ENCODE measurements around the gene RAD51AP1.

Gene RAD51AP1

GRCh38 chr12:4540170-4540569 lies 1.5 kb downstream of the RAD51AP1 start:
- no peak for TF ChIP-seq CEBPB (IDR thresholded peaks at IDR 0.05)
- TF ChIP-seq MAX (IDR thresholded peaks at IDR 0.05) = no peak
- TF ChIP-seq NFIC (IDR thresholded peaks at IDR 0.05) = no peak
- TF ChIP-seq, protein P1, sequence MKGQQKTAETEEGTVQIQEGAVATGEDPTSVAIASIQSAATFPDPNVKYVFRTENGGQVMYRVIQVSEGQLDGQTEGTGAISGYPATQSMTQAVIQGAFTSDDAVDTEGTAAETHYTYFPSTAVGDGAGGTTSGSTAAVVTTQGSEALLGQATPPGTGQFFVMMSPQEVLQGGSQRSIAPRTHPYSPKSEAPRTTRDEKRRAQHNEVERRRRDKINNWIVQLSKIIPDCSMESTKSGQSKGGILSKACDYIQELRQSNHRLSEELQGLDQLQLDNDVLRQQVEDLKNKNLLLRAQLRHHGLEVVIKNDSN (IDR thresholded peaks at IDR 0.05) = no peak
- no peak for TF ChIP-seq EGR1 (IDR thresholded peaks at IDR 0.05)
- TF ChIP-seq EP300 (IDR thresholded peaks at IDR 0.05; ENCODE audit: borderline replicate concordance) = no peak
- no peak for TF ChIP-seq TCF12 (IDR thresholded peaks at IDR 0.05; ENCODE audit: low read depth)
- no peak for TF ChIP-seq TAF1 (IDR thresholded peaks at IDR 0.05; ENCODE audit: low read depth)
- TF ChIP-seq TEAD4 (IDR thresholded peaks at IDR 0.05) = no peak
- TF ChIP-seq, protein P2, sequence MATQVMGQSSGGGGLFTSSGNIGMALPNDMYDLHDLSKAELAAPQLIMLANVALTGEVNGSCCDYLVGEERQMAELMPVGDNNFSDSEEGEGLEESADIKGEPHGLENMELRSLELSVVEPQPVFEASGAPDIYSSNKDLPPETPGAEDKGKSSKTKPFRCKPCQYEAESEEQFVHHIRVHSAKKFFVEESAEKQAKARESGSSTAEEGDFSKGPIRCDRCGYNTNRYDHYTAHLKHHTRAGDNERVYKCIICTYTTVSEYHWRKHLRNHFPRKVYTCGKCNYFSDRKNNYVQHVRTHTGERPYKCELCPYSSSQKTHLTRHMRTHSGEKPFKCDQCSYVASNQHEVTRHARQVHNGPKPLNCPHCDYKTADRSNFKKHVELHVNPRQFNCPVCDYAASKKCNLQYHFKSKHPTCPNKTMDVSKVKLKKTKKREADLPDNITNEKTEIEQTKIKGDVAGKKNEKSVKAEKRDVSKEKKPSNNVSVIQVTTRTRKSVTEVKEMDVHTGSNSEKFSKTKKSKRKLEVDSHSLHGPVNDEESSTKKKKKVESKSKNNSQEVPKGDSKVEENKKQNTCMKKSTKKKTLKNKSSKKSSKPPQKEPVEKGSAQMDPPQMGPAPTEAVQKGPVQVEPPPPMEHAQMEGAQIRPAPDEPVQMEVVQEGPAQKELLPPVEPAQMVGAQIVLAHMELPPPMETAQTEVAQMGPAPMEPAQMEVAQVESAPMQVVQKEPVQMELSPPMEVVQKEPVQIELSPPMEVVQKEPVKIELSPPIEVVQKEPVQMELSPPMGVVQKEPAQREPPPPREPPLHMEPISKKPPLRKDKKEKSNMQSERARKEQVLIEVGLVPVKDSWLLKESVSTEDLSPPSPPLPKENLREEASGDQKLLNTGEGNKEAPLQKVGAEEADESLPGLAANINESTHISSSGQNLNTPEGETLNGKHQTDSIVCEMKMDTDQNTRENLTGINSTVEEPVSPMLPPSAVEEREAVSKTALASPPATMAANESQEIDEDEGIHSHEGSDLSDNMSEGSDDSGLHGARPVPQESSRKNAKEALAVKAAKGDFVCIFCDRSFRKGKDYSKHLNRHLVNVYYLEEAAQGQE (IDR thresholded peaks at IDR 0.05; ENCODE audit: low read depth) = no peak
- no peak for TF ChIP-seq RAD21 (IDR thresholded peaks at IDR 0.05; ENCODE audit: low read depth)
- no peak for TF ChIP-seq YY1 (IDR thresholded peaks at IDR 0.05; ENCODE audit: low read depth)
- no peak for TF ChIP-seq ZBTB7A (IDR thresholded peaks at IDR 0.05; ENCODE audit: low read depth)

DNA sequence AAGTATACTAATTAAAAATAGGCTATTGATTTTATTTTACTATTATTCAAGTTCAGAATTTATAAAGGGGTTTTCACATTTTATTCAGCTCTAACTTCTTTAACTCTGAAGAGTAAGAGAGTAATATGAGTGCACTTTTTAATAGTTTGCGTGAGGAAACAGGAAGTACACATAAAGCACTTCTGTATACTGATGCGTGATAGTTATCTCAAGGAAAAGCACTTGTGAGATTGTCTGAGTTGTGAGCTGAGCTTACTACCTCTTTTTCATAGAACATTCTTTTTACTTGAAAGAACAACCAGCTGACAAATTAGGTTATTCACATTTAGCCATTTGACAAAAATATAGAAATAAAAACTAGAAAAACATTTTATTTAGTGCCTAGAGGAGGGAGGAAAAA lies 1.9 kb downstream of the RAD51AP1 start:
- no peak for TF ChIP-seq EP300 (IDR thresholded peaks at IDR 0.05; ENCODE audit: borderline replicate concordance)
- TF ChIP-seq EGR1 (IDR thresholded peaks at IDR 0.05) = no peak
- TF ChIP-seq TCF12 (IDR thresholded peaks at IDR 0.05; ENCODE audit: low read depth) = no peak
- TF ChIP-seq FOXM1 (IDR thresholded peaks at IDR 0.05; ENCODE audit: borderline replicate concordance, low read depth) = no peak
- no peak for TF ChIP-seq RAD21 (IDR thresholded peaks at IDR 0.05; ENCODE audit: low read depth)
- TF ChIP-seq TEAD4 (IDR thresholded peaks at IDR 0.05) = no peak
- no peak for TF ChIP-seq CREB1 (IDR thresholded peaks at IDR 0.05; ENCODE audit: low read depth)
- TF ChIP-seq CEBPB (IDR thresholded peaks at IDR 0.05) = no peak
- TF ChIP-seq YY1 (IDR thresholded peaks at IDR 0.05; ENCODE audit: low read depth) = no peak
- TF ChIP-seq, protein P2 (IDR thresholded peaks at IDR 0.05; ENCODE audit: low read depth) = no peak
- TF ChIP-seq NFIC (IDR thresholded peaks at IDR 0.05) = no peak
- TF ChIP-seq TAF1 (IDR thresholded peaks at IDR 0.05; ENCODE audit: low read depth) = no peak
- TF ChIP-seq ZBTB7A (IDR thresholded peaks at IDR 0.05; ENCODE audit: low read depth) = no peak
- TF ChIP-seq, protein P1 (IDR thresholded peaks at IDR 0.05) = no peak
- TF ChIP-seq MAX (IDR thresholded peaks at IDR 0.05) = no peak

DNA sequence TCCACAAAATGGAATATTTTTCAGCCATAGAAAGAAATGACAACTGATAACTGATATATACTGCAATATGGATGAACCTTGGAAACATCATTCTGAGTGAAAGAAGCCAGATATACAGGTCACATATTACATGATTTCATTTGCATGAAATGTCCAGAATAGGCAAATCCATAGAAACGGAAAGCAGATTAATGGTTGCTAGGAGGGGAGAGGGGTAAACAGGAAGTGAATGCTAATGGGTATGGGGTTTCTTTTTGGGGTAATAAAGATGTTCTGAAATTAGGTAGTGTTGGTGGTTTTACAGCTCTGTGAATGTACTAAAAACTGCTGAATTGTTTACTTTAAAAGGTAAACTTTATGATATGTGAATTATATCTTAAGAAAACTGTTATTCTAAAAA lies 6.5 kb downstream of the RAD51AP1 start:
- TF ChIP-seq CEBPB (IDR thresholded peaks at IDR 0.05) (no peak), TCF12 (IDR thresholded peaks at IDR 0.05; ENCODE audit: low read depth) (no peak), EGR1 (IDR thresholded peaks at IDR 0.05) (no peak), EP300 (IDR thresholded peaks at IDR 0.05; ENCODE audit: borderline replicate concordance) (no peak), FOXM1 (IDR thresholded peaks at IDR 0.05; ENCODE audit: borderline replicate concordance, low read depth) (no peak), RAD21 (IDR thresholded peaks at IDR 0.05; ENCODE audit: low read depth) (no peak), TAF1 (IDR thresholded peaks at IDR 0.05; ENCODE audit: low read depth) (no peak), TEAD4 (IDR thresholded peaks at IDR 0.05) (no peak), ZBTB7A (IDR thresholded peaks at IDR 0.05; ENCODE audit: low read depth) (no peak), NFIC (IDR thresholded peaks at IDR 0.05) (no peak), CREB1 (IDR thresholded peaks at IDR 0.05; ENCODE audit: low read depth) (no peak)
- TF ChIP-seq, protein P2 (IDR thresholded peaks at IDR 0.05; ENCODE audit: low read depth) = no peak
- TF ChIP-seq, protein P1 (IDR thresholded peaks at IDR 0.05) = no peak

GRCh38 chr12:4552191-4552590 lies 13.5 kb downstream of the RAD51AP1 start:
- no peak for TF ChIP-seq TAF1 (IDR thresholded peaks at IDR 0.05; ENCODE audit: low read depth)
- TF ChIP-seq TCF12 (IDR thresholded peaks at IDR 0.05; ENCODE audit: low read depth) = no peak
- TF ChIP-seq CREB1 (IDR thresholded peaks at IDR 0.05; ENCODE audit: low read depth) = no peak
- TF ChIP-seq EGR1 (IDR thresholded peaks at IDR 0.05) = no peak
- TF ChIP-seq, protein P1 (IDR thresholded peaks at IDR 0.05) = no peak
- TF ChIP-seq NFIC (IDR thresholded peaks at IDR 0.05) = no peak
- TF ChIP-seq MAX (IDR thresholded peaks at IDR 0.05) = no peak
- TF ChIP-seq CEBPB (IDR thresholded peaks at IDR 0.05) = no peak
- TF ChIP-seq, protein P2 (IDR thresholded peaks at IDR 0.05; ENCODE audit: low read depth) = no peak
- TF ChIP-seq EP300 (IDR thresholded peaks at IDR 0.05; ENCODE audit: borderline replicate concordance) = no peak
- no peak for TF ChIP-seq FOXM1 (IDR thresholded peaks at IDR 0.05; ENCODE audit: borderline replicate concordance, low read depth)

All from Ishikawa (cell line).